ELF-1 (cell line): Measurements from ENCODE around the gene DDX55.
A peak's percentile ranks its signal among the peaks of the same experiment; 100 is the strongest.

Experiments
- DNase-seq: peaks from one replicate; pipeline ENCODE4 v3.0.0-alpha.2; 2016; ENCODE audit warnings: low read depth, low spot score

DDX55 gene

GRCh38 chr12:123608182-123608581 lies 6.3 kb downstream of the DDX55 start:
- no peak for DNase-seq

DNA sequence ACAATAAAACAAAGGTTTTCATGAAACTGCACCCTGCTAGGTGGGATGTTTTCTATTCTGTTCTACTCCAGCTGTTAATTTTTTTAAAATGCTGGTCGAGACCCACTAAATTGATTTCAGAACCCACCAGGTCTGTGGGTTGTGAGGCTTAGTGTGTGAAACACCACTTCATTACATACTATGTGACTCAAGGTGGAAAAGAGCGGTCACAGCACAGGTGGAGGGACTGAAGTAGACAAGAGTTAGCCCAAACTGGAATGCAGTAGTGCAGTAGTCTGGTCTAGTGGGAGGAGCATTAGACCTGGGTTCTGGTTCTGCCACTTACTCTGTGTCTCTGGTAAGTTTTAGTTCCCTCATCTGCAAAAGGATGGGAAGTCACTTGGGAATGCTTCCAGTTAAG lies 12.2 kb downstream of the DDX55 start:
- no peak for DNase-seq

DNA sequence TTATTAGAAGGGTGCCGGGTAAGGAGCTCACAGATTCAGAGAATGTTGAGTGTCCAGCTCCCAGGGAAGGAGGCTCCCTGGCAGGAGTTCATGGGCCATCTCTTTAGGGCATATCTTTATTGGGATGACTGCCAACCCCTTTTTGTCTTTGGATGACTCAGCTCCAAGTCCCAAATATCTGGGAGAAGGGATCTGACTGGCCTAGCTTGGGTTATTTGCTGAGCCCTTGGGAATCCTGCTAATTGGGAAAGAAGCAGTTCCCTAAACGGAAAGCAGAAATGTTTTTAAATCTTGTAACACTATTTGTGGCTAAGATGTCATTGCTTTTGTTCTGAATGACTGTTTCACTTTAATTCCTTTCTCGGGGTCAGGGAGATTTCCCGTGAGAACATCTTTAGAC lies 12.6 kb downstream of the DDX55 start:
- DNase-seq = no peak

- no peak for DNase-seq
Measured at GRCh38 chr12:123617144-123617543, 15.2 kb downstream of the DDX55 start.

- no peak for DNase-seq
Measured at GRCh38 chr12:123617580-123617979, 15.7 kb downstream of the DDX55 start.

GRCh38 chr12:123621101-123621500 lies 19.2 kb downstream of the DDX55 start:
- DNase-seq = no peak

DNA sequence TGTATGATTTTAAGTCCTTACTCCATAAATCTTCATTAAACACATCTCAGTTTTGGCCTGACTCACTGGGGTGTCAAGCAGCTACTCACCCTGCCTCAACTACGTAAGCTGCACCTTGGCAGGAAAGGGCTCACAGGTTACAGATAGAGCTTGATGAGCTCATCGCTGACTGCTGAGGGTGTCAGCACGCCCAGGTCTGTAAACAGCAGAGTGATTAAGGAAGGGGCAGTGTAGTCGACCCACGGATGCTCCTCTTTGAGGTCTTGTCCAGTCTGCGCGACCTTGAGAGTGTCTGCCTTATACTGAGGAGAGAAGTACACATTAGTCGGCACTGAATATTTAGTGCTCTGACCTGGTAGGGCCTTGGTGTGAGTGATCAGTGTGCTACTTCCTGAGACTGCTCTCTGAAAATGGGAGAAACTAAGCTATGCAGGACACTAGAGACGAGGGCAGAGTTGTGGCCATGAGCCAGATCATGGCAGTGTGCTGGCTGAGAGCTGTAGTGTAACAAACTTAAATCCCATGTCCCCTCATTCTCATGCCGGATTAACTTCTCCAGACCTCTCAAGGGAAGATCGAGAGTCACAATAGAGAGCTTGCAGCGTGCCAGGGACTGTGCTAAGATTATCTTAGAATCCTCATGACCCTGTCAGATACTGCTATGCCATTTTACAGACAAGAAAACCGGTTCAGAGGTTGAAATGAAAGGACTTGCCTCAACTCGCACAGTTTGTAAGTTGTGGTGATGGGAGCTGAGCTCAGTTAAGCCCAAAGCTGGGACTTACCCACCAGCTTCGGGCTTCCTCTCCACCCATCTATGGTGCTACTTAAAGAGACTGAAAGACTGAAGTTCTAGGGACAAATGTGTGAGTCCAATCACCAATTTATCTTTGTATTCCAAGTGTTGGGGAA lies 20.0 kb downstream of the DDX55 start:
- DNase-seq = no peak

- DNase-seq = peak; percentile 98
Measured at GRCh38 chr12:123633379-123634141, 31.7 kb downstream of the DDX55 start, which contains the start of the genes EIF2B1 and GTF2H3. TSS of gene EIF2B1 (minus strand) at chr12:123633686. CDS start at chr12:123633557, 129 bp downstream. TSS of gene GTF2H3 (plus strand) at chr12:123633829. CDS start at chr12:123633860, 31 bp downstream.

- no peak for DNase-seq
Measured at GRCh38 chr12:123634142-123634561, 32.3 kb downstream of the DDX55 start.

DNA sequence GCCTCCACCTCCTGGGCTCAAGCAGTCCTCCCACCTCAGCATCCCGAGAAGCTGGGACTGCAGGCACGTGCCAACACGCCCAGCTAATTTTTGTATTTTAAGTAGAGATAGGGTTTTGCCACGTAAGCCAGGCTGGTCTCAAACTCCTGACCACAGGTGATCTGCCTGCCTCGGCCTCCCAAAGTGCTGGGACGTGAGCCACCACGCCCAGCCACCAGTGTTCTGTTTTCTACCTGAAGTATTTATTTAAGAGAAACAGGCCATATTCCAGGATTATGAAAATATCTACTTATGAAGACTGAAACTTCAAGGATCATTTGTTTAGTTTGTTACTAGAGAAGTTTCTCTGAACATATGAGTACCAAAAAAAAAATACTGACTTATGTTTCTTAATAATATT lies 42.0 kb downstream of the DDX55 start:
- no peak for DNase-seq

DNA sequence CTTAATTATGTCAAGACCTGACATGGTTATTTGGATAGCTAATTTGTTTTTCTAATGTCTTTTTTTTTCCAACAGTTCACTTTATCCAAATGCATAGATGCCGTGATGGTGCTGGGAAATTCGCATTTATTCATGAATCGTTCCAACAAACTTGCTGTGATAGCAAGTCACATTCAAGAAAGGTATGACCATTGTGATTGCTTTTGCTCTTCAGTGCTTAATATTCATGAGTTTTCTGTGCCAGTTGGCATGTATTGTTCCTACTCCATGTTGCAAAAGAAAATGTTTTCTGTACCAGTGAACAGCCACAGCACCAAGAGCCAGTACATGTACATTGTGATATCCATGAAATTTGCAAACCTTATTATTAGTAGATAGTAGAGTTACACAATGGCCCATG lies 43.5 kb downstream of the DDX55 start:
- DNase-seq = no peak

DNA sequence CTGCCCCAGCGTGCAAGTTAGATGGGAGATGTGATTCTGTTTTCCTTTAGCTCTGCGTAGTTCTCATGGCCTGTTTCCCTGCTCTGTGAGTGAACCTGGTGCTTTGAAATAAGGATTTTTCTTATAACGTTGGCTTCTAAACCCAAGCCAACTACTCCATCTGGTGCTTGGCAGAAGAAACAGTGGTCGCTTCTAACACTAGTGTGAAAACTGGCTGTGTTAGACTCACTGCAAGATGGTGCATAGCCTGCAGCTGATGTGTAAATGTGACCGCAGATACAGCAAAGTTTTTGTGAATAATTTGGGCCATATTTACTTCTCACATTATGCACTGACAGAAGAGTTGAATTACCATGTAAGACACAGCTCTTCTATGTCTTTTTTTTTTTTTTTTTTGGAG lies 44.0 kb downstream of the DDX55 start:
- no peak for DNase-seq

DNA sequence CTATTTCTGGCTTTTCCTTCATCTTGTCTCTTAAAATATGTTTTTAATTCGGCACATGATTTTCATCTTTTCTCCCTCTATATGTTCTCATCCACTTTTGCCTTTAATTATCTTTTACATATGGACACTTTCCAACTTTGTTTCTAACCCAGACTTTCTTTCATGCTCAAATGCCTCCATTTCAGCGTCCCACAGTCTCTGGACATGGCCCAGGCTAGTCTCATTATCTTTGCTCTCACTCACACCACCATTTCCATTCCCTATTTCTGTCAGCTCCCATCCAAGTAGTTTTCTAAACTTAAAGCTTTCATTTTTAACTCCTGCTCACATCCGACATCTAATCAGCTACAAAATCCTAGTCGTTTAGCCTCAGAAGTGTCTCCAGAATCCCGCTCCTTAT lies 46.5 kb downstream of the DDX55 start:
- no peak for DNase-seq

- no peak for DNase-seq
Measured at GRCh38 chr12:123654129-123654701, 52.3 kb downstream of the DDX55 start.

DNA sequence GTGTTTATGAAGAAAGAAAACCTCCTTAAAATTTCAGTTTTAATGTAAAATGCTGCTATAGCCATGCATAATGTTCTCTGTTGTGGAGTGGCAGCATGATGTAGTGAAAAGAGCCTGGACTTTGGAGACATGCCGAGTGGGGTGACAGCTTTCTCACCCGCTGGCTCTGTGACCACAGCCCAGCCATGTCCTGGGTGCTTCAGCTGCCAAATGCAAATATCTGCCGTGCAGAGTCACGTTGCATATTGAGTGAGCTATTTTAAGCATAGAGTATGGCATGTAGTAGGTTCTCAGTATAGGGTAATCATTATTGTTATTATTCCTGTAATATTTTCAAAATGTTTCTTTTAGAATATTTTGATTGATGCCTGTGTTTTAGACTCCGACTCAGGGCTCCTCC lies 53.5 kb downstream of the DDX55 start:
- no peak for DNase-seq

DNA sequence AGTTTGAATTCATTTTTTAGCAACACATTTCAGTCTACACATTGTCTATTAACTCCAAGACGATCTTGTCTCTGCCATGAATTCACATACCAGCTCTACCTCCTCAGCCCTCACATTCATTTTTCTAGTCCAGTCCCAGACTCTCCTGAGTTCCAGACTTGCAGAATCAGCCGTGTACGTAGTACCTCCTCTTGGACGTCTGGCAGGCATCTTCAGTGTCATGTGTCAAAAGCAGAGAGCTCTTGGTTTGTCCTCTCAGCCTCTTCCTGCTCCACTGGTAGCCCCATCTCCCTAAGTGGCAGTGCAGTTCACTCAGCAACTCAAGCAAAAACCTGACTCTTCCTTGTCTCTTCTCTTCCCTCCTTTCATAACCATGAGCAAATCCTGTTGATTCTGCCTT lies 54.5 kb downstream of the DDX55 start:
- no peak for DNase-seq

GRCh38 chr12:123657211-123657610 lies 55.3 kb downstream of the DDX55 start:
- DNase-seq = peak; percentile 5

DNA sequence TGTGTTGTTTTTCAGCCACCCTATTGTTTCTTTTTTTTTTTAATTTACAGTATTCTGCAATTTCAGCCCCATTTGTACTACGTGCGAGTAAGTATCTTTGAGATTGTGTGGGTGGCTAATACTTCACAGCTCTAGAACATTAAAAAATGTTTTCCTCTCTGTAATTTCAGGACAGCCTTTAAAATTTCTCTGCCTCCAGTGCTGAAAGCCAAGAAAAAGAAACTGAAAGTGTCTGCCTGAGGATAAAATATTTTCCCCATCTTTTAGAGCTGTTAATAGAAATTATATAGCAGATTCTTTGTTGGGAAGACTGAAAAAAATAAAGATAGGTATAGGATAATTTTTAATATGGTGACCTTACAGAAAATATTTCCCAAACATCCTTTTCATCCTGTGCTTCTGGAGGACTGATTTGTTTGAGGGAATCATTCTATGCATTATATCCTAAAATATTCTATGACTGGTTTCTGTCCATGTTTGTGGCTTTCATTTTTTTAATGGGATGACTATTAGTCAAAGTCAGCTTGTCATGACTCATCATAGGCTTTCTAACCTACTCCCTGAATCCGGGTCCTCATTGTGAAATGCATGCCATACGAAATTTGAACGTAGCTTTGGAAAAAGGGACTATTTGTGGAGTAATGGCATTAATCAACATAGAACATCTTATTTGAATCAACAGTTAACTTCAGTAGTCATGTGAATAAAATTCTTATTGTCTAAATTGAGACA lies 58.3 kb downstream of the DDX55 start:
- no peak for DNase-seq

GRCh38 chr12:123667771-123668170 lies 65.9 kb downstream of the DDX55 start:
- DNase-seq = no peak
